Astrocyte of the cerebellum (primary cell): ENCODE results near the gene MFSD1.
A peak's percentile ranks its signal among the peaks of the same experiment; 100 is the strongest.

Experiments used
- DNase-seq: peaks from one replicate; pipeline ENCODE4 v3.0.0-alpha.2; 2011; ENCODE audit warnings: low read depth
- H3K4me3 ChIP-seq: 2 replicates; pipeline ENCODE4 v1.5.1; 2011; ENCODE audit warnings: mild to moderate bottlenecking, low read depth, low read length, moderate library complexity
- CTCF ChIP-seq: IDR thresholded peaks from 2 replicates; pipeline ENCODE4 v1.5.1; 2012; ENCODE audit warnings: low read length, low read depth, moderate library complexity, mild to moderate bottlenecking; ENCODE audit errors: missing control alignments
- in situ Hi-C: cut with HindIII; loops from 2 replicates; pipeline ENCODE4 v1.10.0; 2017; ENCODE audit warnings: low sequenced_read_pairs

MFSD1 gene

GRCh38 chr3:158775426-158776410, 26.1 kb upstream of the MFSD1 start:
- no peak overlapping the region for H3K4me3 ChIP-seq
- no peak for DNase-seq
- in situ Hi-C loops = loop anchor here (25.0 kb wide), 1 partner anchor 238 kb away; no protein-coding TSS in a partner anchor
- TF ChIP-seq CTCF = no peak

- DNase-seq = no peak
- in situ Hi-C loops = loop anchor here (25.0 kb wide), 1 partner anchor 239 kb away; no protein-coding TSS in a partner anchor
- no peak for TF ChIP-seq CTCF
- H3K4me3 ChIP-seq = no peak overlapping the region
These were observed 25.3 kb upstream of the MFSD1 start for GRCh38 chr3:158776531-158776930.

- no peak for TF ChIP-seq CTCF
- H3K4me3 ChIP-seq = no peak overlapping the region
- in situ Hi-C loops = loop anchor here (25.0 kb wide), 1 partner anchor 240 kb away; no protein-coding TSS in a partner anchor
- DNase-seq = no peak
These were observed 24.5 kb upstream of the MFSD1 start for GRCh38 chr3:158777161-158777873.

- no peak overlapping the region for H3K4me3 ChIP-seq
- no peak for TF ChIP-seq CTCF
- in situ Hi-C loops = loop anchor here (10.0 to 25.0 kb wide), 2 partner anchors 126 to 243 kb away; no protein-coding TSS in a partner anchor
- DNase-seq = no peak
These were observed 21.1 kb upstream of the MFSD1 start for GRCh38 chr3:158780766-158781165.

GRCh38 chr3:158781191-158781590, 20.7 kb upstream of the MFSD1 start:
- TF ChIP-seq CTCF = peak; percentile 6
- in situ Hi-C loops = loop anchor here (10.0 to 25.0 kb wide), 2 partner anchors 126 to 244 kb away; no protein-coding TSS in a partner anchor
- no peak overlapping the region for H3K4me3 ChIP-seq
- no peak for DNase-seq

GRCh38 chr3:158781849-158782248, 20.0 kb upstream of the MFSD1 start:
- DNase-seq = no peak
- in situ Hi-C loops = loop anchor here (10.0 to 25.0 kb wide), 2 partner anchors 127 to 245 kb away; no protein-coding TSS in a partner anchor
- no peak overlapping the region for H3K4me3 ChIP-seq
- no peak for TF ChIP-seq CTCF
